A673 (cell line): ENCODE data around the gene ITGB8.
"Not testable (repeated sequence)": the region's sequence is repeated elsewhere in the genome, so short reads cannot be mapped to it uniquely, and the experiment has no call there.

Experiments
- CTCF ChIP-seq: fragments of 300-800, 200-600 bp; sonication (generic); conservative IDR thresholded peaks from 2 replicates; pipeline ENCODE4 v1.5.1; 2017; ENCODE audit warnings: low read depth, mild to moderate bottlenecking, antibody characterized with exemption, low read length, moderate library complexity, mixed read lengths
- EZH2 ChIP-seq: fragments of 200-600 bp; sonication (generic); IDR thresholded peaks from 2 replicates; pipeline ENCODE4 v1.6.1; 2017; ENCODE audit warnings: borderline replicate concordance, low read depth, mild to moderate bottlenecking, mixed read lengths, antibody characterized with exemption, low read length; ENCODE audit not compliant: poor library complexity, severe bottlenecking

- not testable (repeated sequence) for TF ChIP-seq CTCF, EZH2
Measured at GRCh38 chr7:20302300-20302699, 28.4 kb upstream of the ITGB8 start.
